HG03097 (cell line): ENCODE data around the gene SPATC1L.
"Not testable (repeated sequence)": the region's sequence is repeated elsewhere in the genome, so short reads cannot be mapped to it uniquely, and the experiment has no call there.

Experiments
- ATAC-seq: cut with Tn5 transposase; IDR thresholded peaks from one replicate; pipeline ENCODE4 v1.9.1; 2021; ENCODE audit not compliant: unreplicated experiment, low FRiP score

The SPATC1L gene

DNA sequence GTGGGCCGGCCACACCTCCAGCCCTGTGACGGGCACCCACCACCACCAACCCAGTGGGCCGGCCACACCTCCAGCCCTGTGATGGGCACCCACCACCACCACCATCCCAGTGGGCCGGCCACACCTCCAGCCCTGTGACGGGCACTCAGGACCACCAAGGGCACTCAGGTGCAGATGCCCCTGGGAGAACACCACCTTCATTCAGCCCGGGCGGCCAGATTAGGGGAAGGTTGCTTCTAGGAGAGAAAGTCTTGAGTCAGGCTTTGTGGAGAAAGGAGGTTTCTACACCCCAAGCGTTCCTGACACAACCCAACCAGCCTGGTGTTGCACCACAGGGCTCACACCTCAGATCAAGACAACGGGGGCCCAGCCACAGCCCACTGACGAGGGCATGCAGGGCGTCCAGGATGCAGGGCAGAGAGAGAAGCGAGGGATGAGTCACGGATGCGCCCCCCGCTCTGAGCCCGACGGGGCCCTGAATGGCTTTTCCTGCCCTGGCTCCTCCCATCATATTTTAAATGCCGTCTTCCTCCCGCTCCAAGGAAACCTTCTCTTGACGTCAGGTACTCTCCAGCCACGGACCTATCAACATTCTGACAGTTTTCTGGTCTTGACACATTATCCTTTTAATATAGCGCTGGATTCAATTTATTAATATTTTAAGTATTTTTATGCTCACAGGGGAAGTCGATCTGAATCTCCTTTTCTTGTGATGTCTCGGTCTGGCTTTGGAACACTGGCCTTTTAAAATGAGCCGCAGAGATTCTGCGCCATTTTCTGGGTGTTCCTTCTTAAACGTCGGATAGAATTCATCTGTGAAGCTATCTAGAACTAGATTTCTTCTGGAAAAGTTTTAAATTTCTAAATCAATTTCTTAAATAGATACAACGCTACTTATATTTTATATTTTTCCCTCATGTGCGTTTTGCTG is 631 bp upstream of the SPATC1L start:
- no peak for ATAC-seq

GRCh38 chr21:46183337-46183909 is 836 bp downstream of the SPATC1L start:
- ATAC-seq: not testable (repeated sequence)

GRCh38 chr21:46182548-46183336 is 1.5 kb downstream of the SPATC1L start:
- no peak for ATAC-seq

- ATAC-seq: no peak
These were observed 2.2 kb downstream of the SPATC1L start for GRCh38 chr21:46181953-46182547.

- ATAC-seq: no peak
These were observed 2.8 kb downstream of the SPATC1L start for GRCh38 chr21:46181436-46181835.

- no peak for ATAC-seq
These were observed 3.4 kb downstream of the SPATC1L start for GRCh38 chr21:46180778-46181391.

- no peak for ATAC-seq
These were observed 4.1 kb downstream of the SPATC1L start for GRCh38 chr21:46180079-46180722.

GRCh38 chr21:46179708-46180078 is 4.6 kb downstream of the SPATC1L start:
- no peak for ATAC-seq

DNA sequence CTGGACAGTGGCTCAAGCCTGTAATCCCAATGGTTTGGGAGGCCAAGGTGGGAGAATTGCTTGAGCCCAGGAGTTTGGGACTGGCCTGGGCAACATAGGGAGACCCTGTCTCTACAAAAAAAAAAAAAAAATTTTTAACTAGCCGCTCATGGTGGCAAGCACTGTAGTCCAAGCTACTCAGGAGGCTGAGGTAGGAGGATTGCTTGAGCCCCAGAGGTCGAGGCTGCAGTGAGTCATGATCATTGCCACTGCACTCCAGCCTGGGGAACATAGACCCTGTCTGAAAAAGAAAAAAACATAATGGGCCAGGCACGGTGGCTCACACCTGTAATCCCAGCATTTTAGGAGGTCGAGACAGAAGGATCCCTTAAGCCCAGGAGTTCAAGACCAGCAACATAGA is 5.3 kb downstream of the SPATC1L start:
- no peak for ATAC-seq

DNA sequence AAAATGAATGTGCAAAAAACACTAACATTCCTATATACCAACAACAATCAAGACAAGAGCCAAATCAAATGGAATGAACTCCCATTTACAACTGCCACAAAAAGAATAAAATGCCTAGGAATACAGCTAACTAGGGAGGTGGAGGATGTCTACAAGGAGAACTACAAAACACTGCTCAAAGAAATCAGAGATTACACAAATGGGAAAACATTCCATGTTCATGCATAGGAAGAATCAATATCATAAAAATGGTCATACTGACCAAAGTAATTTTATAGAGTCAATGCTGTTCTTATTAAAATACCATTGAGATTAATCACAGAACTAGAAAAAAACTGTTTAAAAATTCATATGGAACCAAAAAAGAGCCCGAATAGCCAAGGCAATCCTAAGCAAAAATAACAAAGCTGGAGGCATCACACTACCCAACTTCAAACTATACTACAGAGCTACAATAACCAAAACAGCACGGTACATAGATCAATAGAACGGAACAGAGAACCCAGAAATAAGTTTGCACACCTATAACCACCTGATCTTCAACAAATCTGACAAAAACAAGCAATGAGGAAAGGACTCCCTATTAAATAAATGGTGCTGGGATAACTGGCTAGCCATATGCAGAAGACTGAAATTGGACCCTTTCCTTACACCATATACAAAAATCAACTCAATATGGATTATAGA is 7.7 kb downstream of the SPATC1L start:
- ATAC-seq: not testable (repeated sequence)

- ATAC-seq: no peak
These were observed 10.7 kb downstream of the SPATC1L start for GRCh38 chr21:46173573-46173972.

DNA sequence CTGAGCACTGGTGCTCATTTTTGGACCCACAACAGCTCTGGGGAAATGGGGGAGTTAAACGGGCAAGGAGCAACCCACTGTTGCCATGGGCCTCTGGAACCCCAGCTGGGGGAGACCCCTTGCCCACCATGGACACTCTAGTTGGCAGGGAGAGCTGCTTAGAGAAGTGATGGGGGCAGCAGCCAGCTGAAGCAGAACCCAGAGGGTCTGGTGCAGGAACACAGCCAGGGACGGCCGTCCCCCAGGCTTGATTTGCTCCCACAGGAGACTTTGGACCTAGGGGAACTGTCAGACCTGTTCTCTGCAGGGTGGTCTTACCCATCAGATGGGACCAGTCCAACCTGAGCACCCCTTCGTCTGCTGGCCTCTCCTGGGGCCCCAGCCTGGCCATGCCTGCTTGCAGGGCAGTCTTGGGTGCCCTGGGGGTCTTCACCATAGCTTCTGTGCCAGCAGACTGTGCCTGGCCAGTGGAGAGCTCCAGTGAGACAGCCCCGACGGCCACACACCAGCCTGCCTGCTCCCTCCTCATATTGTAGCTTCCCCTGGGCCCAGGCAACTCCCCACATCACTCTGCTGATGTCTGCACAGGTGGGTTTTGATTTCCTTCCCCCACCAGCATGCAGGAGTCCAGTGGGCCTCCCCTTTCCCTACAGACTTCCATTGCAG is 11.3 kb downstream of the SPATC1L start:
- no peak for ATAC-seq

- no peak for ATAC-seq
These were observed 12.0 kb downstream of the SPATC1L start for GRCh38 chr21:46171996-46172862.

- no peak for ATAC-seq
These were observed 12.7 kb downstream of the SPATC1L start for GRCh38 chr21:46171585-46171984.

DNA sequence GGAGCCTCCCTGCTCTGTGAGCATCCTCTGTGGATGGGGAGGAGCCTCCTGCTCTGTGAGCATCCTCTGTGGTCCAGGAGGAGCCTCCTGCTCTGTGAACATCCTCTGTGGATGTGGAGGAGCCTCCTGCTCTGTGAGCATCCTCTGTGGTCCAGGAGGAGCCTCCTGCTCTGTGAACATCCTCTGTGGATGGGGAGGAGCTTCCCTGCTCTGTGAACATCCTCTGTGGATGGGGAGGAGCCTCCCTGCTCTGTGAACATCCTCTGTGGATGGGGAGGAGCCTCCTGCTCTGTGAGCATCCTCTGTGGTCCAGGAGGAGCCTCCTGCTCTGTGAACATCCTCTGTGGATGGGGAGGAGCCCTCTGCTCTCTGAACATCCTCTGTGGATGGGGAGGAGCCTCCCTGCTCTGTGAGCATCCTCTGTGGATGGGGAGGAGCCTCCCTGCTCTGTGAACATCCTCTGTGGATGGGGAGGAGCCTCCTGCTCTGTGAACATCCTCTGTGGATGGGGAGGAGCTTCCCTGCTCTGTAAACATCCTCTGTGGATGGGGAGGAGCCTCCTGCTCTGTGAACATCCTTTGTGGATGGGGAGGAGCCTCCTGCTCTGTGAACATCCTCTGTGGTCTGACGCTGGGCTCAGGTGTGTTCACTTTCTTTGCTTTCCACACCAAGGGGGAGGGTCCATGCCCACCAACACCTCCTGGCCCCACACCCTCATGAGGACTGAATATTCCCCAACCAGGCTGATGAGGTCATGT is 13.6 kb downstream of the SPATC1L start:
- ATAC-seq: not testable (repeated sequence)

DNA sequence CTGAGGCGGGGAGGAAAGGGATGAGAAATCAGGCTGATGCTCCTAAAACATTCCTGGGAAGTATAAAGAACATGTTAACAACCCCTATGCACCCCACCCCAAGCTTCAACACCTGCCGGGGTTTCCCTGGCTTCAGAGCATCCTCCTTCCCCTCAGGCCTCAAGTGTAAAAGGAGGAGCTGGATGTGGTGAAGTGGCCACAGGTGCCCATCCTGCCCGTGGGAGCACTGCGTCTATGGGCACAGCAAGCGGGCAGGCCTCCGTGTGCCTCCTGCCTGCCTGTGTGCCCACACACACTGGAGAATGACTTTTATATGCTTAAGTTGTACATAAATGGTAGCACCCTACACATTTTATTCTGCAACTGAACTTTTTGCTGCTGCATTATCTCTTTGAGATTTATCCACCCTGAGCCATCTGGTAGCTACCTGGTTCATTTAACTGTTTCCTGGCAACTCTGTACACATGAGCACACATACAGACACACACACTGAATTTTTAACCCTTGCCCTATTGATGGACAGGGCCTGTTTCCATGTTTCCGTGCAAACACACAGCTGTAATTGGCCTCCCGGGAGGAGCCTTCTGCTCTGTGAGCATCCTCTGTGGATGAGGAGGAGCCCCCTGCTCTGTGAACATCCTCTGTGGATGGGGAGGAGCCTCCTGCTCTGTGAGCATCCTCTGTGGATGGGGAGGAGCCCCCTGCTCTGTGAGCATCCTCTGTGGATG is 15.4 kb downstream of the SPATC1L start:
- no peak for ATAC-seq

DNA sequence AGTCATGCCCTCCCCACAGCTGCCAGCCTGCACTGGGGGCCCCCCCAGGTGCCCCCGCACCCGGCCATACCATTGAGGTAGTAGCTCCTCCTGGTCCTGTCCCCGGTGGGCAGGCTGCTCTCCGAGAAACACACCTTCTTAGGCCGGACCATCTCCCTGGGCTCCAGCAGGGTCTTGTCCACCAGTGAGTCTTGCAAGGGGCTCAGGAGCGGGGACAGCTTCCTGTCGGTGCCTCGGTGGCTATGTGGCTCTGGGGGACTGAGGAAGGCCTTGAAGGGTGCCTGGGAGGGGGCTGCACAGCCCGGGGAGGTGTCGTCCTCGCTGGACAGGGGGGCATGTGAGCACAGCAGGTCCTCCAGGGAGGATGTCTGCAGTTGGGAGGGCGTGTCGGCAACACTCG is 16.0 kb downstream of the SPATC1L start:
- ATAC-seq: no peak
